Transverse colon (tissue), 4 donors: ENCODE measurements around the gene SLC4A5. TPM values are rescaled to one million over a fixed set of nuclear protein-coding genes. Genes with fewer than 3 reads are reported as not detected.

Source experiments
- DNase-seq: peaks from one replicate; pipeline ENCODE4 v3.0.0-alpha.2; 2019
- H3K27ac ChIP-seq, 4 donors: fragments of 200-600 bp; sonication (generic); 2 replicates each; pipeline ENCODE4 v1.5.1; 2016 to 2018; ENCODE audit warnings: inconsistent platforms in 4 of 4
- H3K27me3 ChIP-seq: fragments of 200-600 bp; sonication (generic); 2 replicates; pipeline ENCODE4 v1.5.1; 2017; ENCODE audit warnings: inconsistent platforms
- H3K36me3 ChIP-seq, 4 donors: fragments of 200-600 bp; sonication (generic); 2 replicates each; pipeline ENCODE4 v1.5.1; 2017 to 2019; ENCODE audit warnings: inconsistent platforms in 4 of 4
- H3K4me1 ChIP-seq, 4 donors: fragments of 200-600 bp; sonication (generic); 2 replicates each; pipeline ENCODE4 v1.5.1; 2017 to 2020; ENCODE audit warnings: inconsistent platforms in 4 of 4
- H3K4me3 ChIP-seq, 4 donors: fragments of 200-600 bp; sonication (generic); 1 replicate in 1 of 4; 2 replicates in 3 of 4; pipeline versions ENCODE4 v1.5.1 to v1.6.1; 2017 to 2019; ENCODE audit warnings: inconsistent platforms in 4 of 4
- H3K9me3 ChIP-seq, 2 donors: fragments of 200-600 bp; sonication (generic); 2 replicates each; pipeline ENCODE4 v1.5.1; 2017 to 2019; ENCODE audit warnings: inconsistent platforms in 2 of 2
- CTCF ChIP-seq, 5 experiments: fragments of 200-600 bp in 3 of 5; fragments of 450-650 bp in 2 of 5; sonication (generic) in 3 of 5; IDR thresholded peaks; 1 replicate in 2 of 5; 2 replicates in 3 of 5; pipeline ENCODE4 v1.5.1; 2016 to 2017; ENCODE audit warnings: antibody characterized with exemption in 5 of 5, inconsistent platforms in 3 of 5, mild to moderate bottlenecking in 2 of 5, moderate library complexity in 1 of 5
- EP300 ChIP-seq: sonication (generic); formaldehyde crosslinking; IDR thresholded peaks from one replicate; pipeline ENCODE4 v1.6.1; 2017; ENCODE audit warnings: antibody characterized with exemption, low read depth
- POLR2A ChIP-seq: fragments of 450-650 bp; IDR thresholded peaks from one replicate; pipeline ENCODE4 v1.6.1; 2016; ENCODE audit warnings: antibody characterized with exemption, mild to moderate bottlenecking, moderate library complexity
- POLR2AphosphoS5 ChIP-seq, 3 donors: sonication (generic); formaldehyde crosslinking; IDR thresholded peaks; one replicate each; pipeline ENCODE4 v1.6.1; 2016; ENCODE audit warnings: antibody characterized with exemption in 3 of 3
- WGBS, 2 donors: methylation state at CpG; one replicate each; pipeline ENCODE4 v1.1.5; 2018; ENCODE audit warnings: low coverage in 1 of 2; 5-methylcytosine and 5-hydroxymethylcytosine counted together
- in situ Hi-C, 4 donors: fragments of 200-750 bp; cut with MboI; loops; one replicate each; pipeline versions ENCODE4 v1.15.0 to v1.15.1; 2017; ENCODE audit warnings: low sequenced_read_pairs in 3 of 4, low pct_ligation_motif_present in 1 of 4, low pct_unique_long_range_greater_than_20kb in 1 of 4
- intact Hi-C: fragments of 100-400 bp; cut with DNase I; formaldehyde crosslinking; loops from one replicate; pipeline ENCODE4 v1.15.1; 2023; ENCODE audit warnings: low total_unique reads
- total RNA-seq, 4 donors: library from RNA; depleted of rRNA; stranded (reverse); fragments of >200 nt; gene quantifications; one replicate each; pipeline ENCODE4 v1.1.0, GENCODE V29; 2016

The SLC4A5 gene
- total RNA-seq, 4 donors from 2014 or later: 0.37 to 6.1 (median 3.5) TPM

- WGBS, 2 donors: 53 to 69% methylated on average over 6 of the region's 6 CpGs
- Histone ChIP-seq H3K4me3 (no peak overlapping the region), H3K36me3 (no peaks in the 10 kb centered on the region), H3K9me3 (no peaks in the 10 kb centered on the region), H3K4me1 (no peaks in the 10 kb centered on the region), H3K27ac (no peak overlapping the region), H3K27me3 (no peaks in the 10 kb centered on the region)
- no peak for DNase-seq
- intact Hi-C loops: no loop called here
- no peak for TF ChIP-seq CTCF (IDR thresholded peaks at IDR 0.05)
- TF ChIP-seq EP300: no peak
- no peak for TF ChIP-seq POLR2AphosphoS5 (IDR thresholded peaks at IDR 0.05)
- TF ChIP-seq POLR2A: no peak
- in situ Hi-C loops: no loop called here
These were observed 26.5 kb downstream of the SLC4A5 start for GRCh38 chr2:74316627-74317295.

- Histone ChIP-seq H3K27me3 (no peaks in the 10 kb centered on the region), H3K27ac (no peak overlapping the region), H3K36me3 (no peaks in the 10 kb centered on the region), H3K9me3 (no peaks in the 10 kb centered on the region), H3K4me3 (no peak overlapping the region), H3K4me1 (no peaks in the 10 kb centered on the region)
- intact Hi-C loops: no loop called here
- in situ Hi-C loops: no loop called here
- no peak for TF ChIP-seq EP300
- no peak for TF ChIP-seq CTCF (IDR thresholded peaks at IDR 0.05)
- TF ChIP-seq POLR2AphosphoS5 (IDR thresholded peaks at IDR 0.05): no peak
- no peak for TF ChIP-seq POLR2A
- WGBS, 2 donors: 84 to 90% methylated on average over 4 to 5 of the region's 5 CpGs
- no peak for DNase-seq
These were observed 29.1 kb downstream of the SLC4A5 start for GRCh38 chr2:74314107-74314506.

GRCh38 chr2:74313497-74313896 is 29.7 kb downstream of the SLC4A5 start:
- H3K4me3 ChIP-seq: no peak overlapping the region
- no peaks in the 10 kb centered on the region for H3K4me1 ChIP-seq
- no peaks in the 10 kb centered on the region for H3K9me3 ChIP-seq
- TF ChIP-seq EP300 (no peak), POLR2AphosphoS5 (IDR thresholded peaks at IDR 0.05) (no peak)
- intact Hi-C loops (no loop called here), in situ Hi-C loops (no loop called here)
- no peak overlapping the region for H3K27ac ChIP-seq
- no peaks in the 10 kb centered on the region for H3K27me3 ChIP-seq
- 52 to 90% methylated on average over 2 of the region's 2 CpGs for WGBS, 2 donors
- H3K36me3 ChIP-seq: no peaks in the 10 kb centered on the region
- no peak for DNase-seq

DNA sequence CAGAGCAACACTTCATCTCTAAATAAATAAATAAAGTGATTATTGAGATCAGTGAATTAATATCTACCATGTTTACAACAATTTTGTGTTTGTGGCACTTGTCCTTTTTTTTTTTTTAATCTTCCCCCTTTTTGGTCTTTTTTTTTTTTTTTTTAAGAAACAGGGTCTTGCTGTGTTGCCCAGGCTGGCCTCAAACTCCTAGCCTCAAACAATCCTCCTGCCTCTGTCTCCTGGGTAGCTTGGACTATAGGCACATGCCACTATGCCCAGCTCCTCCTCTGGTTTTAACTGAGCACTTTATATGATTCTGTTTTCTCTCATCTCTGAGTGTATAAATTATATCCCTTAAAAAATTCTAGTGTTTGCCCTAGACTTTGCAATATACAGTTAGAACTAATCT is 30.3 kb downstream of the SLC4A5 start:
- in situ Hi-C loops (no loop called here), intact Hi-C loops (no loop called here)
- H3K27ac ChIP-seq: no peak overlapping the region
- H3K4me1 ChIP-seq: no peaks in the 10 kb centered on the region
- no peaks in the 10 kb centered on the region for H3K36me3 ChIP-seq
- no peaks in the 10 kb centered on the region for H3K9me3 ChIP-seq
- TF ChIP-seq CTCF (IDR thresholded peaks at IDR 0.05): no peak
- no peak for TF ChIP-seq EP300
- no peak for TF ChIP-seq POLR2AphosphoS5 (IDR thresholded peaks at IDR 0.05)
- TF ChIP-seq POLR2A: no peak
- no peak for DNase-seq
- no peaks in the 10 kb centered on the region for H3K27me3 ChIP-seq
- H3K4me3 ChIP-seq: no peak overlapping the region

DNA sequence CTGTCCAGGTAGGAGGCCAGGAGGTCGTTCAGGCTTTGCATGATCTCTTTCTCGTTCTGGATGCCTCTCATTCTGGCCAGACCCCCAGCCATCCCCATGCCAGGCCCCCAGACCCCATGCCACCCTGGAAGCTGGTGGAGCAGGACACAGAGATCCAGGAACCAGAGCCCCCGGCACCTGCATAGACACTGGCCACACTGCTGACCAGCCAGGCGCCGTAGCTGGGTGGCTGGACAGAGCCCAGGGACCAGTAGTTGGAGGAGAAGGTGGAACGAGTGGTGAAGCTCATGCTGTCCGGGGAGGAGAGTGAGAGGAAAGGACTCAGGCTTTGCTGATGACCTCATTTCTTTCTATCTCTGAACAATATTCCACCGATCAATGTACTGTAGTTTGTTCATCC is 35.5 kb downstream of the SLC4A5 start:
- H3K4me1 ChIP-seq: no peaks in the 10 kb centered on the region
- no peak overlapping the region for H3K4me3 ChIP-seq

More for the DNA sequence above, 35.5 kb downstream of the SLC4A5 start:
- DNase-seq: no peak
- in situ Hi-C loops: no loop called here
- no peaks in the 10 kb centered on the region for H3K27me3 ChIP-seq
- no peak for TF ChIP-seq CTCF (IDR thresholded peaks at IDR 0.05)
- TF ChIP-seq EP300: no peak
- TF ChIP-seq POLR2A: no peak
- TF ChIP-seq POLR2AphosphoS5 (IDR thresholded peaks at IDR 0.05): no peak
- intact Hi-C loops: loop anchor here (5.0 kb wide), 1 partner anchor 950 kb away; no protein-coding TSS in a partner anchor
- H3K27ac ChIP-seq: no peak overlapping the region
- H3K36me3 ChIP-seq: no peaks in the 10 kb centered on the region
- 85% methylated on average over 8 of the region's 8 CpGs; no CpG with 5 or more reads in 1 of the 2 donors for WGBS, 2 donors
- no peaks in the 10 kb centered on the region for H3K9me3 ChIP-seq
